Liver (tissue), 3 donors: ENCODE measurements around the gene CHST12.

Experiments
- ATF3 ChIP-seq: IDR thresholded peaks from 2 replicates; pipeline ENCODE4 v1.6.1; 2016; ENCODE audit warnings: antibody characterized with exemption
- CTCF ChIP-seq: fragments of 150-350 bp; IDR thresholded peaks from 2 replicates; pipeline ENCODE4 v1.5.1; 2017; ENCODE audit warnings: improper control_type of control experiment, low read depth, low read length; ENCODE audit not compliant: missing input control
- EGR1 ChIP-seq, 2 donors: IDR thresholded peaks; 2 replicates each; pipeline ENCODE4 v1.6.1; 2016 to 2018; ENCODE audit warnings: antibody characterized with exemption in 2 of 2, low read depth in 2 of 2
- FOXA2 ChIP-seq: IDR thresholded peaks from 2 replicates; pipeline ENCODE4 v1.6.1; 2016; ENCODE audit warnings: antibody characterized with exemption
- GABPA ChIP-seq, 2 donors: IDR thresholded peaks in 1 of 2; conservative IDR thresholded peaks in 1 of 2; 2 replicates each; pipeline ENCODE4 v1.6.1; 2016; ENCODE audit warnings: antibody characterized with exemption in 2 of 2, mild to moderate bottlenecking in 1 of 2, moderate library complexity in 1 of 2
- NR2F2 ChIP-seq: IDR thresholded peaks from 2 replicates; pipeline ENCODE4 v1.6.1; 2016; ENCODE audit warnings: antibody characterized with exemption
- RAD21 ChIP-seq, 2 donors: IDR thresholded peaks; 2 replicates each; pipeline ENCODE4 v1.6.1; 2016; ENCODE audit warnings: antibody characterized with exemption in 2 of 2, mild to moderate bottlenecking in 2 of 2
- RXRA ChIP-seq, 2 donors: IDR thresholded peaks; 2 replicates each; pipeline ENCODE4 v1.6.1; 2017 to 2018; ENCODE audit warnings: antibody characterized with exemption in 2 of 2, mild to moderate bottlenecking in 1 of 2
- SP1 ChIP-seq: IDR thresholded peaks from 2 replicates; pipeline ENCODE4 v1.6.1; 2018; ENCODE audit warnings: antibody characterized with exemption, mild to moderate bottlenecking
- TAF1 ChIP-seq: conservative IDR thresholded peaks from 2 replicates; pipeline ENCODE4 v1.6.1; 2016; ENCODE audit warnings: antibody characterized with exemption, mild to moderate bottlenecking
- YY1 ChIP-seq: IDR thresholded peaks from 2 replicates; pipeline ENCODE4 v1.6.1; 2016; ENCODE audit warnings: antibody characterized with exemption, mild to moderate bottlenecking
- ZBTB33 ChIP-seq: IDR thresholded peaks from 2 replicates; pipeline ENCODE4 v1.6.1; 2016; ENCODE audit warnings: antibody characterized with exemption
- TF ChIP-seq, protein P1 (sequence below): IDR thresholded peaks from 2 replicates; pipeline ENCODE4 v1.6.1; 2016; ENCODE audit warnings: antibody characterized with exemption, mild to moderate bottlenecking
- TF ChIP-seq, protein P2 (sequence below): IDR thresholded peaks from 2 replicates; pipeline ENCODE4 v1.6.1; 2016; ENCODE audit warnings: antibody characterized with exemption
- donor health status: healthy.
- donor health status: healthy.

DNA sequence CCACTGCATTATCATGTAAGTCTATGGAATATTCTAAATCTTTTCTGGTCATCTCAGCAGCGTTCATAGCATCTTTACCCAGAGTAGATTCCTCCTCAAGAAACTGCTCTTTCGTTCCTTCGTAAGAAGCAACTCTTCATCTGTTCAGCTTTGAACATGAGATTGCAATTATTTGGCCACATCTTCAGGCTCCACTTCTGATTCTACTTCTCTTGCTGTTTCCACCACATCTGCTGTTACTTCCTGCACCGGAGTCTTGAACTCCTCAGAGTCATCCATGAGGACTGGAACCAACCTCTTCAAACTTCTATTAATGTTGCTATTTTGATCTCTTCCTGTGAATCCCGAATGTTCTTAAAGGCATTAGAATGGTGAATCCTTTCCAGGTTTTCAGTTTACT lies 12.7 kb downstream of the CHST12 start:
- TF ChIP-seq, protein P1, sequence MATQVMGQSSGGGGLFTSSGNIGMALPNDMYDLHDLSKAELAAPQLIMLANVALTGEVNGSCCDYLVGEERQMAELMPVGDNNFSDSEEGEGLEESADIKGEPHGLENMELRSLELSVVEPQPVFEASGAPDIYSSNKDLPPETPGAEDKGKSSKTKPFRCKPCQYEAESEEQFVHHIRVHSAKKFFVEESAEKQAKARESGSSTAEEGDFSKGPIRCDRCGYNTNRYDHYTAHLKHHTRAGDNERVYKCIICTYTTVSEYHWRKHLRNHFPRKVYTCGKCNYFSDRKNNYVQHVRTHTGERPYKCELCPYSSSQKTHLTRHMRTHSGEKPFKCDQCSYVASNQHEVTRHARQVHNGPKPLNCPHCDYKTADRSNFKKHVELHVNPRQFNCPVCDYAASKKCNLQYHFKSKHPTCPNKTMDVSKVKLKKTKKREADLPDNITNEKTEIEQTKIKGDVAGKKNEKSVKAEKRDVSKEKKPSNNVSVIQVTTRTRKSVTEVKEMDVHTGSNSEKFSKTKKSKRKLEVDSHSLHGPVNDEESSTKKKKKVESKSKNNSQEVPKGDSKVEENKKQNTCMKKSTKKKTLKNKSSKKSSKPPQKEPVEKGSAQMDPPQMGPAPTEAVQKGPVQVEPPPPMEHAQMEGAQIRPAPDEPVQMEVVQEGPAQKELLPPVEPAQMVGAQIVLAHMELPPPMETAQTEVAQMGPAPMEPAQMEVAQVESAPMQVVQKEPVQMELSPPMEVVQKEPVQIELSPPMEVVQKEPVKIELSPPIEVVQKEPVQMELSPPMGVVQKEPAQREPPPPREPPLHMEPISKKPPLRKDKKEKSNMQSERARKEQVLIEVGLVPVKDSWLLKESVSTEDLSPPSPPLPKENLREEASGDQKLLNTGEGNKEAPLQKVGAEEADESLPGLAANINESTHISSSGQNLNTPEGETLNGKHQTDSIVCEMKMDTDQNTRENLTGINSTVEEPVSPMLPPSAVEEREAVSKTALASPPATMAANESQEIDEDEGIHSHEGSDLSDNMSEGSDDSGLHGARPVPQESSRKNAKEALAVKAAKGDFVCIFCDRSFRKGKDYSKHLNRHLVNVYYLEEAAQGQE, result no peak
- no peak for TF ChIP-seq CTCF
- no peak for TF ChIP-seq ATF3
- TF ChIP-seq YY1, result no peak
- TF ChIP-seq FOXA2, result no peak
- no peak for TF ChIP-seq SP1
- no peak for TF ChIP-seq TAF1
- no peak for TF ChIP-seq NR2F2
- TF ChIP-seq, protein P2, sequence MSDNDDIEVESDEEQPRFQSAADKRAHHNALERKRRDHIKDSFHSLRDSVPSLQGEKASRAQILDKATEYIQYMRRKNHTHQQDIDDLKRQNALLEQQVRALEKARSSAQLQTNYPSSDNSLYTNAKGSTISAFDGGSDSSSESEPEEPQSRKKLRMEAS, result no peak
- no peak for TF ChIP-seq RAD21 (IDR thresholded peaks at IDR 0.05)
- TF ChIP-seq RXRA (IDR thresholded peaks at IDR 0.05), result no peak
- no peak for TF ChIP-seq EGR1 (IDR thresholded peaks at IDR 0.05; ENCODE audit: low read depth in 2 of 2)
- no peak for TF ChIP-seq GABPA (IDR thresholded peaks at IDR 0.05 in 1 of 2, conservative IDR thresholded peaks at IDR 0.05 in 1 of 2)
- no peak for TF ChIP-seq ZBTB33
